ENCODE results near the gene CEP41.

CEP41 gene

DNA sequence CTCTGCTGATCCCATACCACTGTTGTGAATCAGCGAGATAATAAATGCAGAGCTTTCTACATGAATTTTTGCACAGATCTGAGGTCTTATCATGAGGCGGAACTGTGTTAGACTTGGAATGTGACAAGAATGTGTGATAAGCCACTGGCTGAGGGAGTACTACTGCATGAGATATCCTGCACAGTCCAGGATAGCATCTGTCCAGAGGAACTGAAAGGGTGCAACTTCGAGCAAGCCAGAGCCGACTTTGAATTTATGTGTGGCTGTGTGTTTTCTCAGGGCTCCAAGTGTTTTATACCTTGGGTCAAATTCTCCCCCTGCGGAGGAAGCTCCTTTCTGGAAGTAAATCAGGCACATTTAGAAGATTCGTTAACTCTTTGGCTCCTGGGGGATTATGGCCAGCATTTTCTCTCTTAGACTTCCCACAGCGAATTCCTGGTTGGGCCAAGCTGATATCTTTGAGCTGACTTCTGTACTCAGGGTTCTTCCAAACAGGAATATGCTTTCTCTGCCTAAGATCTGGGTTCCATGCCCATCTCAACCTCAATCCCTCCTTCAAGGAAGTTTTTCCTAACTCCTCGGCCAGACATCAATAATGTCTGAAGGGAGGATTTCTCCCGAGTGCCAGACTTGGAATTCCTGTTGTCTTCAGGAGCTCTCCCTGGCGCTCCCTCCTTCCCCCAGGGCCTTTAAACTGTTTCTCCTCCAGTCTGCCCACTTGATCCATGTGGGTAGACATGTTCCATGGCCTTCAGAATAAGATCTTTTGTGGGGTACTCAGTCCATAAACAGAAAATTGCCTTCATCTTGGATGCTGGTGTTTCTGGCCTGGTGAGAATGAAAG is 48.5 kb upstream of the CEP41 start (continued):
- TF ChIP-seq GLIS3 (CRISPR knock-in tag; IDR thresholded peaks at IDR 0.05) (peak; percentile 16; the same call in 1 of the 2 replicates), ZC3H10 (CRISPR knock-in tag; IDR thresholded peaks at IDR 0.05) (no peak), ARNTL (CRISPR knock-in tag; IDR thresholded peaks at IDR 0.05; ENCODE audit: borderline replicate concordance, low read depth) (no peak), OSR1 (CRISPR knock-in tag; IDR thresholded peaks at IDR 0.05) (no peak), CSRNP3 (CRISPR knock-in tag; IDR thresholded peaks at IDR 0.05) (no peak), ESRRG (CRISPR knock-in tag; IDR thresholded peaks at IDR 0.05) (no peak)

DNA sequence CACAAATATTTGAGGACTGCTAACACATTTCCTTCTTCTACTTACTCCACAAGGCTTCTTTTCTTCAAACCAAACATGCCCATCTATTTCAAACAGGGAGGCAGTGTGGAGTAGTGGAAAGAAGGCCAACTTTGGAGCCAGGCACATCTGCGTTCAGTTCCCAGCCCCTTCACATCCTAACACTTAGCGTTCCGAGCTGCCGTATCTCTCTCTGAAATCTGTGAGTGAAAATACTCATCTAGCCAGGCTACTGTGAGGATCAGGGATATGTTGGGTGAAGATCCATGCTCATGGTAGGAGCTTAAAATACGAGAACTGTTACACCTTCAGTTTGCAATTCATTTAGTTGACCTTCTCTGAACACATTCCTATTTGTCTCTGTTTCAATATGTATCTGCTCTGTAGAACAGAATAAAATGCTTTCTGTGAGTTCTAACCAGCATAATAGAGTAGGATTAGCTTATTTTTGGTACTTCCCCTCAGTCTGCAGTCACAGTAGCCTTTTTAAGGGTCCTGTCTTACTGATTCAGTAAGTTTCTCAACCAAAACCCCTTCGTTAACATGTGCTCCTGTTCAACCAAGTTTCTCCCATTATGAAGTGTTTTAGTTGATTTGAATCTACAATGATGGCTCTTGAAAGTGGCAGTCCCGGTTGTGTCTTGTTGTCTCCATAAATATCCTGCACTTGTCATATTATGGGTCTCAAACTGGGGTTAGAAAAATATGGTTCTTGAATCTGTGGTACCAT is 47.8 kb upstream of the CEP41 start:
- ATAC-seq, result peak; percentile 2
- TF ChIP-seq PPARA (CRISPR knock-in tag; IDR thresholded peaks at IDR 0.05; ENCODE audit: borderline replicate concordance), result no peak
- peak; percentile 50; the same call in 1 of the 2 replicates for TF ChIP-seq ESRRG (CRISPR knock-in tag; IDR thresholded peaks at IDR 0.05)

DNA sequence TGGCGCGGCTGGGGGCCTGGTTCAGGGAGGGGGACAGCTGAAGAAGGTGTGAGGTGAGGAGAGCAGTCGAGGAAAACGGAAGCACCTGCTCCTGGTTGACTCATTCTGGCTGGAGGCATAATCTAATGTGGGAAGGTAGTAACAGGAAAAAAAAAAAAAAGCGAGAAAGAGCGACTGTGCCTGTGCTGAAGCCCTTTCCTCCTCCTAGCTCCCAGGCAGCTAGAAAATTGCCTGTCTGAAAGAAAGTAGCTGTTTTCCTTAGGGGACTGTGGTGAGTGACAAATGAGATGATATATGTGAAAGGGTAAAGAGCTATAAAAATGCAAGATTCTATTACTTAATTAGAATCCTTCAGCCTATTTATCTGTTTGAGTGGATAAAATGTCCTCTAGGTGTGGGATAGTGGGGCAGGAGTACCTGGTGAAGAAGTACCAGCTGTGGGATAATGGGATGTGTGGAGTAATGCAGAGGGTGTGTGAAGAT is 46.2 kb upstream of the CEP41 start:
- ATAC-seq, result no peak
- TF ChIP-seq GLIS3 (CRISPR knock-in tag; IDR thresholded peaks at IDR 0.05), result no peak
- TF ChIP-seq ZNF70 (CRISPR knock-in tag; IDR thresholded peaks at IDR 0.05), result no peak
- no peak for TF ChIP-seq TOX (CRISPR knock-in tag; IDR thresholded peaks at IDR 0.05; ENCODE audit: borderline replicate concordance)
- TF ChIP-seq ARNTL (CRISPR knock-in tag; IDR thresholded peaks at IDR 0.05; ENCODE audit: borderline replicate concordance, low read depth), result no peak
- no peak for TF ChIP-seq POU6F1 (CRISPR knock-in tag; IDR thresholded peaks at IDR 0.05; ENCODE audit: borderline replicate concordance, low read depth)
- TF ChIP-seq CSDC2 (CRISPR knock-in tag; IDR thresholded peaks at IDR 0.05), result no peak
- no peak for TF ChIP-seq ZNF565 (CRISPR knock-in tag; conservative IDR thresholded peaks at IDR 0.05; ENCODE audit: low read depth)
- TF ChIP-seq, protein P1, sequence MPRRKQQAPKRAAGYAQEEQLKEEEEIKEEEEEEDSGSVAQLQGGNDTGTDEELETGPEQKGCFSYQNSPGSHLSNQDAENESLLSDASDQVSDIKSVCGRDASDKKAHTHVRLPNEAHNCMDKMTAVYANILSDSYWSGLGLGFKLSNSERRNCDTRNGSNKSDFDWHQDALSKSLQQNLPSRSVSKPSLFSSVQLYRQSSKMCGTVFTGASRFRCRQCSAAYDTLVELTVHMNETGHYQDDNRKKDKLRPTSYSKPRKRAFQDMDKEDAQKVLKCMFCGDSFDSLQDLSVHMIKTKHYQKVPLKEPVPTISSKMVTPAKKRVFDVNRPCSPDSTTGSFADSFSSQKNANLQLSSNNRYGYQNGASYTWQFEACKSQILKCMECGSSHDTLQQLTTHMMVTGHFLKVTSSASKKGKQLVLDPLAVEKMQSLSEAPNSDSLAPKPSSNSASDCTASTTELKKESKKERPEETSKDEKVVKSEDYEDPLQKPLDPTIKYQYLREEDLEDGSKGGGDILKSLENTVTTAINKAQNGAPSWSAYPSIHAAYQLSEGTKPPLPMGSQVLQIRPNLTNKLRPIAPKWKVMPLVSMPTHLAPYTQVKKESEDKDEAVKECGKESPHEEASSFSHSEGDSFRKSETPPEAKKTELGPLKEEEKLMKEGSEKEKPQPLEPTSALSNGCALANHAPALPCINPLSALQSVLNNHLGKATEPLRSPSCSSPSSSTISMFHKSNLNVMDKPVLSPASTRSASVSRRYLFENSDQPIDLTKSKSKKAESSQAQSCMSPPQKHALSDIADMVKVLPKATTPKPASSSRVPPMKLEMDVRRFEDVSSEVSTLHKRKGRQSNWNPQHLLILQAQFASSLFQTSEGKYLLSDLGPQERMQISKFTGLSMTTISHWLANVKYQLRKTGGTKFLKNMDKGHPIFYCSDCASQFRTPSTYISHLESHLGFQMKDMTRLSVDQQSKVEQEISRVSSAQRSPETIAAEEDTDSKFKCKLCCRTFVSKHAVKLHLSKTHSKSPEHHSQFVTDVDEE (CRISPR knock-in tag; IDR thresholded peaks at IDR 0.05), result no peak
- TF ChIP-seq CREB5 (CRISPR knock-in tag; IDR thresholded peaks at IDR 0.05; ENCODE audit: low read depth), result no peak

DNA sequence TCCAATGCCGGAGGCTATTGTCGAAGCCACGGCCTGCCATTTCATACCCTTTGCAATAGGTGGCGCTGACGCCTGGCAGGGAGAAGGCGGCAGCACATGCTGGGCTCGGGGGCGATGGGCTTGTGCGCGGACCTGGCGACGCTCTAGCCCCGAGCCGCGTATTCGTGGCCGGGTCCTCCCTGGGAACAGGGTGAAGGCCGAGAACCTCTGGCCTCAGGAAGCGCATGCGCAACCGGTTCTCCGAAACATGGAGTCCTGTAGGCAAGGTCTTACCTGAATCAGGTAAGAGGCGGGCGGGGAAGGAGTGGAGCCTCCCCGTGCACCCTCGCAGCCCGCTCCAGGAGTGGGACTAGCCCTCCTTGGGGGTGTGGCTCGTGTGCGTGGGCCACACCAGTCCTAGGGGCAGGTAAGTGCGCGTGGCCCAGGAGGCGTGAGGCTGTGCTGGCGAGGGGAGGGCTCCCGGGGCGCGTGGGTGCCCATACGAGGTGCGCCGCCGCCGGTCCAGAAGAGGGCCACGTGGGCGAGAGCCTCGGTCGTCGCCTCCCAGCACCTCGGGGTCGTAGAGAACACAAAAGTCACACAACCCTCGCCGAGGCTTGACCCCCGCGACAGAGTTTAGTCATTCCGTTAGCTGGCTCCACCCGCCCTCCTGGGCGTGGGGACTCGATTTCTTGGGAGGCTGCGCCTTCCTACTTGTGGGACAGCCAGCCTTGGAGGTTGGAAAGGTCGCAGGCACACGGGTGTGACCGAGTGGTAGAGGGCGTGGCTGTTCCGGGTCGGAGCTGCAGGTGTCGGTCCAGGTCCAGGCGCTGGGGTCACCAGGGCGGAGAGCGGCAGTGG is 45.5 kb upstream of the CEP41 start:
- ATAC-seq, result no peak
- TF ChIP-seq RARB (CRISPR knock-in tag; IDR thresholded peaks at IDR 0.05) (no peak), ZFP3 (CRISPR knock-in tag; IDR thresholded peaks at IDR 0.05) (no peak), ZFP30 (CRISPR knock-in tag; IDR thresholded peaks at IDR 0.05) (no peak), SNAI2 (CRISPR knock-in tag; IDR thresholded peaks at IDR 0.05) (no peak), TCF4 (CRISPR knock-in tag; IDR thresholded peaks at IDR 0.05; ENCODE audit: borderline replicate concordance) (no peak)

Measured in SK-N-SH treated with all-trans-retinoic acid at 6 μM for 48 hours (cell line).